DOHH2 (cell line): Measurements from ENCODE around the gene HSPG2.

Experiments used
- H3F3A ChIP-seq: fragments of 200-600 bp; sonication (generic), shearing (Covaris generic); 2 replicates; pipeline ENCODE4 v1.6.0; 2016; ENCODE audit warnings: antibody characterized with exemption, mild to moderate bottlenecking; ENCODE audit not compliant: control insufficient read depth, insufficient read depth
- H3K27ac ChIP-seq: fragments of 200-600 bp; sonication (generic); 2 replicates; pipeline ENCODE4 v1.5.1; 2014; ENCODE audit warnings: low read depth, mild to moderate bottlenecking, low read length, moderate library complexity
- H3K27me3 ChIP-seq: fragments of 200-600 bp; sonication (generic); 2 replicates; pipeline ENCODE4 v1.6.1; 2014; ENCODE audit warnings: mild to moderate bottlenecking, low read length, mixed read lengths; ENCODE audit not compliant: control insufficient read depth
- H3K36me3 ChIP-seq: fragments of 200-600 bp; sonication (generic); 2 replicates; pipeline ENCODE4 v1.6.1; 2014; ENCODE audit warnings: mild to moderate bottlenecking, low read length, moderate library complexity, mixed read lengths; ENCODE audit not compliant: control insufficient read depth
- H3K4me1 ChIP-seq: fragments of 200-600 bp; sonication (generic); 2 replicates; pipeline ENCODE4 v1.6.1; 2014; ENCODE audit warnings: mild to moderate bottlenecking, low read length, mixed read lengths; ENCODE audit not compliant: control insufficient read depth
- H3K4me2 ChIP-seq: fragments of 200-600 bp; sonication (generic); 2 replicates; pipeline ENCODE4 v1.6.0; 2014; ENCODE audit warnings: mild to moderate bottlenecking, low read length, moderate library complexity
- H3K4me3 ChIP-seq: fragments of 200-600 bp; sonication (generic); 2 replicates; pipeline ENCODE4 v1.5.1; 2014; ENCODE audit warnings: mild to moderate bottlenecking, low read length, mixed read lengths
- H3K79me2 ChIP-seq: fragments of 200-600 bp; sonication (generic); 2 replicates; pipeline ENCODE4 v1.6.1; 2014; ENCODE audit warnings: mild to moderate bottlenecking, low read length, mixed read lengths; ENCODE audit not compliant: control insufficient read depth
- H3K9me2 ChIP-seq: fragments of 200-600 bp; sonication (generic); replicated peaks from 2 replicates; pipeline ENCODE4 v1.6.1; 2014; ENCODE audit warnings: mild to moderate bottlenecking, low read length, mixed read lengths; ENCODE audit not compliant: control insufficient read depth
- H3K9me3 ChIP-seq: fragments of 200-600 bp; sonication (generic); 2 replicates; pipeline ENCODE4 v1.6.1; 2014; ENCODE audit warnings: antibody characterized with exemption, low read length, mixed read lengths; ENCODE audit not compliant: control insufficient read depth, insufficient read depth
- H4K20me1 ChIP-seq: fragments of 200-600 bp; sonication (generic); 2 replicates; pipeline ENCODE4 v1.6.0; 2014; ENCODE audit warnings: low read depth, mild to moderate bottlenecking, antibody characterized with exemption, low read length, moderate library complexity; ENCODE audit not compliant: control insufficient read depth, insufficient read depth
- EZH2phosphoT487 ChIP-seq: fragments of 200-600 bp; sonication (generic); IDR thresholded peaks from 2 replicates; pipeline ENCODE4 v1.6.1; 2017; ENCODE audit warnings: borderline replicate concordance, mild to moderate bottlenecking, antibody characterized with exemption, low read length, moderate library complexity, mixed read lengths
- TF ChIP-seq, protein P1 (sequence below): fragments of 200-600 bp; sonication (generic); IDR thresholded peaks from one replicate; pipeline ENCODE4 v1.5.1; 2014; ENCODE audit warnings: antibody characterized with exemption, mild to moderate bottlenecking, low read depth, low read length; ENCODE audit not compliant: poor library complexity, severe bottlenecking

HSPG2 gene

DNA sequence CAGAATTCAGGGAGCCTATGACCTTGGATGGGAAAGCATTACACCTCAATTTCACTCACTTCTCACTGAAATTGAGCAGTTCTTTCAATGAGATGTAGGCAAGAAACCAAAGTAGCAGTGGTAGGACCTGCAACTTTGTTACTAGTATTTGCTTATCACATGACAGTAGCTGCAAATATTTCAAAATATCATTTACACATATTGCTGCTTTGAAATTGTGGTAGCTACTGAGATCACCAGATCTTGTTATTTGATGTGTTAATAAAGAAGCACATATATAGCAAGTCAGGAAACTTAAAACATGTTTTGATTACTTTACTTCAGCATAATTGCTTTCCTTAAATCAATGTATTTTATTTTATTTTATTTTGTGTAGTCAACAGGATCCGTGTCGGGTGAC is 112.2 kb downstream of the HSPG2 start:
- H3F3A ChIP-seq: no peaks in the 10 kb centered on the region
- H3K4me2 ChIP-seq: no peak overlapping the region
- no peak overlapping the region for H3K27ac ChIP-seq
- H3K27me3 ChIP-seq: no peaks in the 10 kb centered on the region
- H3K4me3 ChIP-seq: no peak overlapping the region
- H3K36me3 ChIP-seq: no peaks in the 10 kb centered on the region
- no peaks in the 10 kb centered on the region for H3K9me3 ChIP-seq
- no peaks in the 10 kb centered on the region for H4K20me1 ChIP-seq
- no peaks in the 10 kb centered on the region for H3K4me1 ChIP-seq
- H3K9me2 ChIP-seq: no peaks in the 10 kb centered on the region
- TF ChIP-seq, protein P1, sequence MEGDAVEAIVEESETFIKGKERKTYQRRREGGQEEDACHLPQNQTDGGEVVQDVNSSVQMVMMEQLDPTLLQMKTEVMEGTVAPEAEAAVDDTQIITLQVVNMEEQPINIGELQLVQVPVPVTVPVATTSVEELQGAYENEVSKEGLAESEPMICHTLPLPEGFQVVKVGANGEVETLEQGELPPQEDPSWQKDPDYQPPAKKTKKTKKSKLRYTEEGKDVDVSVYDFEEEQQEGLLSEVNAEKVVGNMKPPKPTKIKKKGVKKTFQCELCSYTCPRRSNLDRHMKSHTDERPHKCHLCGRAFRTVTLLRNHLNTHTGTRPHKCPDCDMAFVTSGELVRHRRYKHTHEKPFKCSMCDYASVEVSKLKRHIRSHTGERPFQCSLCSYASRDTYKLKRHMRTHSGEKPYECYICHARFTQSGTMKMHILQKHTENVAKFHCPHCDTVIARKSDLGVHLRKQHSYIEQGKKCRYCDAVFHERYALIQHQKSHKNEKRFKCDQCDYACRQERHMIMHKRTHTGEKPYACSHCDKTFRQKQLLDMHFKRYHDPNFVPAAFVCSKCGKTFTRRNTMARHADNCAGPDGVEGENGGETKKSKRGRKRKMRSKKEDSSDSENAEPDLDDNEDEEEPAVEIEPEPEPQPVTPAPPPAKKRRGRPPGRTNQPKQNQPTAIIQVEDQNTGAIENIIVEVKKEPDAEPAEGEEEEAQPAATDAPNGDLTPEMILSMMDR: no peak
- no peak for TF ChIP-seq EZH2phosphoT487
- no peaks in the 10 kb centered on the region for H3K79me2 ChIP-seq

DNA sequence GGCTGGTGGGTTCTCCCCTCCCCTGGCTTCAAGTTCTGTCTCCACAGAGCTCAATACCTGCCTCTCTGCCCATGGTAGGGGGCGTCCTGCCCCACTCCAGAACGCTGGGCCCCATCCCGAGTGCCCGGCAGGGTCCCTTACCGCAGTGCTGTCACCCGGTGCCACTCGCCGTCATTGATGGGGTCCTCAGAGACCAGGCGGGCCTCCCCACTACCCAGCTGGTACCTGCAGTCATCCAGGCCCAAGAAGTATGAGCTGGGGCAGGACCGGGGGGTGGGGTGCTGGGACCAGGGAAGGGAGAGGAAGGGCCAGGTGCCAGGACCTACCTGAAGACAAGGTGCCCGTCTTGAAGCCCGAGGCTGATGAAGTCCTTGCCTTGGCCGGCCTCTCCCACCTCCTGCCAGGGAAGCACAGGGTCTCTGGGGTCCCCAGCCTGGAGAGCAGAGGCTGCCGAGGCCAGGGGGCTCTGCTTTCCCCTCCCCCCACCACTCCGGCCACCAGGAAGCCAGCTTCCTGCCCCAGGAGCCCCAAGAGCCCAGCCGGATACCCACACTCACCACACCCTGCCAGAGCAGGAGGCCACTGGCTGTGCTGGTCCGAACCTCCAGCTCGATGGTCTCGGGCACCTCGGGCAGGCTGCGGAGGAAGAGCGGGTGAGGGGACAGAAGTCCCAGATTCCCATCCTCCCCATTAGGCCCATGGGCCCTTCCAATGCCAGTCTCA is 113.0 kb downstream of the HSPG2 start:
- Histone ChIP-seq H3K9me3 (no peaks in the 10 kb centered on the region), H3F3A (no peaks in the 10 kb centered on the region), H3K27ac (no peak overlapping the region), H3K9me2 (no peaks in the 10 kb centered on the region), H3K27me3 (no peaks in the 10 kb centered on the region), H3K79me2 (no peaks in the 10 kb centered on the region), H3K4me1 (no peaks in the 10 kb centered on the region), H4K20me1 (no peaks in the 10 kb centered on the region), H3K4me2 (no peak overlapping the region), H3K4me3 (no peak overlapping the region), H3K36me3 (no peaks in the 10 kb centered on the region)
- TF ChIP-seq, protein P1: no peak
- no peak for TF ChIP-seq EZH2phosphoT487

DNA sequence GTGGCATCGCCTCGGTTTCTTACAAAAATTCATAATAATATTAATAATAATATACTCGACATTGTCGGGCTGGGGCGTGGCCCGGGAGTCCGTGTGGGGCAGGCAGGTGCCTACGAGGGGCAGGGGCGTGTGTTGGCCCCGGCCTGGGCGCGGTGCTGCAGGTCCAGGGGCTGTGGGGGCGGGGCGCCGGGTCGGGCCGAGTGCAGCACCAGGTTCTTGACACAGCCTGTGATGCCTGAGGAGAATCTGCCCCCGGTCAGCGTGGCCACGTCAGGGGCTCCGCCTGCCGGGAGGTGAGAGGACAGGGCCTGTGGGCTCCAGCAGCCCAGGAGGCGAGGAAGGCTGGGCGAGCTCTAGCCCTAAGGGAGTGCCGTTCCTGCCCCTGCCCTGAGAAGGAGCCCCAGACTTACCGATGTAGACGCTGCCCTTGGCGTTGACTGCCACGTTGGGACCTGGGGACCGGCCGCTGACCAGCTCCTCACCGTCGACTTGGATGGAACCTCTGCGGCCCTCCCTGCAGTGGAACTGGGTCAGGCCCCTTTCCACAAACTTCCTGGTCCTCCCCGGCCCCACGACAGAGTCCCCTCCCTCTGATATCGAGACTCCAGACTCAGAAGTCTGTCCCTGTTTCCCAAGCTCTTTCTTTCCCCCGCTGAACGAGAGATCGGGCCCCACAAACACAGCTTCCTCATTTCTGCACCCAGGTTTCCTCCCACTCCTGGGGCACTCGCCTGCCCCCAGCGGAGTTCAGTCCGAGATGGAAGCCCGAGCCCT is 113.7 kb downstream of the HSPG2 start:
- H3K9me2 ChIP-seq: no peaks in the 10 kb centered on the region
- TF ChIP-seq, protein P1: no peak
- TF ChIP-seq EZH2phosphoT487: no peak
- no peaks in the 10 kb centered on the region for H4K20me1 ChIP-seq
- H3F3A ChIP-seq: no peaks in the 10 kb centered on the region
- no peak overlapping the region for H3K4me3 ChIP-seq
- H3K27me3 ChIP-seq: no peaks in the 10 kb centered on the region
- H3K36me3 ChIP-seq: no peaks in the 10 kb centered on the region
- H3K4me1 ChIP-seq: 0 out of 2 replicates have a peak, but pooled peaks cover 2% of the 10 kb centered on the region
- H3K9me3 ChIP-seq: no peaks in the 10 kb centered on the region
- H3K27ac ChIP-seq: no peak overlapping the region
- no peaks in the 10 kb centered on the region for H3K79me2 ChIP-seq
- H3K4me2 ChIP-seq: no peak overlapping the region
